Glutamatergic neuron (in vitro differentiated cells): Measurements from ENCODE around the gene GTF2A1. TPM values are rescaled to one million over a fixed set of nuclear protein-coding genes. Genes with fewer than 3 reads are reported as not detected.

Experiments
- DNase-seq: peaks from one replicate; pipeline ENCODE4 v3.0.0; 2022
- H3K27ac Mint-ChIP-seq: one replicate; pipeline ENCODE4 v1.8.0; 2020; ENCODE audit warnings: mild to moderate bottlenecking, mixed read lengths, inconsistent platforms; ENCODE audit not compliant: unreplicated experiment
- H3K27me3 Mint-ChIP-seq: one replicate; pipeline ENCODE4 v1.8.0; 2020; ENCODE audit warnings: mild to moderate bottlenecking, moderate library complexity, mixed read lengths, inconsistent platforms; ENCODE audit not compliant: unreplicated experiment
- H3K36me3 Mint-ChIP-seq: one replicate; pipeline ENCODE4 v1.8.0; 2020; ENCODE audit warnings: mild to moderate bottlenecking, mixed read lengths, inconsistent platforms; ENCODE audit not compliant: unreplicated experiment
- H3K4me1 Mint-ChIP-seq: one replicate; pipeline ENCODE4 v1.8.0; 2020; ENCODE audit warnings: mild to moderate bottlenecking, low read depth, mixed read lengths, inconsistent platforms; ENCODE audit not compliant: unreplicated experiment
- H3K4me3 Mint-ChIP-seq: one replicate; pipeline ENCODE4 v1.8.0; 2020; ENCODE audit warnings: mild to moderate bottlenecking, mixed read lengths, inconsistent platforms; ENCODE audit not compliant: unreplicated experiment
- H3K9me3 Mint-ChIP-seq: one replicate; pipeline ENCODE4 v1.8.0; 2020; ENCODE audit warnings: mild to moderate bottlenecking, moderate library complexity, mixed read lengths, inconsistent platforms; ENCODE audit not compliant: unreplicated experiment
- CTCF ChIP-seq: fragments of 200-600 bp; sonication (generic); IDR thresholded peaks from one replicate; pipeline ENCODE4 v1.5.0; 2021; ENCODE audit not compliant: partially characterized antibody, unreplicated experiment
- total RNA-seq: library from RNA; stranded (reverse); fragmentation: NEBNext Ultra II Directional; extraction: Animal tissue kit (Norgen Biotek cat#: 25700); gene quantifications from one replicate; pipeline ENCODE4 v1.2.1, GENCODE V29; 2021; ENCODE audit not compliant: unreplicated experiment

The GTF2A1 gene
- total RNA-seq, 1 donor from 2014 or later = 62.3 TPM

- Mint-ChIP-seq H3K36me3 (no peaks in the 10 kb centered on the region), H3K27me3 (no peaks in the 10 kb centered on the region), H3K4me1 (no peaks in the 10 kb centered on the region), H3K4me3 (no peak overlapping the region), H3K27ac (no peak overlapping the region), H3K9me3 (no peaks in the 10 kb centered on the region)
- no peak for TF ChIP-seq CTCF
- DNase-seq = no peak
Observed at GRCh38 chr14:81161749-81162148, 59.0 kb downstream of the GTF2A1 start.

GRCh38 chr14:81161088-81161487 lies 59.7 kb downstream of the GTF2A1 start:
- H3K4me3 Mint-ChIP-seq = no peak overlapping the region
- H3K27ac Mint-ChIP-seq = no peak overlapping the region
- DNase-seq = no peak
- H3K36me3 Mint-ChIP-seq = no peaks in the 10 kb centered on the region
- no peaks in the 10 kb centered on the region for H3K4me1 Mint-ChIP-seq
- TF ChIP-seq CTCF = no peak
- H3K27me3 Mint-ChIP-seq = no peaks in the 10 kb centered on the region
- H3K9me3 Mint-ChIP-seq = no peaks in the 10 kb centered on the region

- no peak overlapping the region for H3K27ac Mint-ChIP-seq
Observed at GRCh38 chr14:81157431-81157830, 63.3 kb downstream of the GTF2A1 start.

GRCh38 chr14:81153187-81153586 lies 67.6 kb downstream of the GTF2A1 start:
- H3K27ac Mint-ChIP-seq = no peak overlapping the region
- no peaks in the 10 kb centered on the region for H3K27me3 Mint-ChIP-seq
- no peaks in the 10 kb centered on the region for H3K9me3 Mint-ChIP-seq
- no peaks in the 10 kb centered on the region for H3K36me3 Mint-ChIP-seq
- no peak for DNase-seq
- no peaks in the 10 kb centered on the region for H3K4me1 Mint-ChIP-seq
- no peak overlapping the region for H3K4me3 Mint-ChIP-seq
- no peak for TF ChIP-seq CTCF

More at GRCh38 chr14:81157431-81157830, 63.3 kb downstream of the GTF2A1 start:
- no peaks in the 10 kb centered on the region for H3K9me3 Mint-ChIP-seq
- H3K36me3 Mint-ChIP-seq = no peaks in the 10 kb centered on the region
- DNase-seq = no peak
- no peak overlapping the region for H3K4me3 Mint-ChIP-seq
- H3K27me3 Mint-ChIP-seq = no peaks in the 10 kb centered on the region
- no peak for TF ChIP-seq CTCF
- no peaks in the 10 kb centered on the region for H3K4me1 Mint-ChIP-seq

GRCh38 chr14:81148635-81149034 lies 72.1 kb downstream of the GTF2A1 start:
- no peaks in the 10 kb centered on the region for H3K9me3 Mint-ChIP-seq
- H3K27ac Mint-ChIP-seq = no peak overlapping the region
- no peak for TF ChIP-seq CTCF
- H3K36me3 Mint-ChIP-seq = peaks cover 3% of the 10 kb centered on the region
- H3K27me3 Mint-ChIP-seq = no peaks in the 10 kb centered on the region
- DNase-seq = no peak
- H3K4me3 Mint-ChIP-seq = no peak overlapping the region
- H3K4me1 Mint-ChIP-seq = peaks cover 3% of the 10 kb centered on the region
